Activated T-helper 9 cell treated with anti-CD3 and anti-CD28 coated beads, Interleukin-2, amount 50 U/mL, for 16 hours (primary cell): ENCODE data around the gene SOX5.
"Not testable (repeated sequence)": the region's sequence is repeated elsewhere in the genome, so short reads cannot be mapped to it uniquely, and the experiment has no call there.

ENCODE experiments used
- DNase-seq: peaks from one replicate; pipeline ENCODE4 v3.0.0-alpha.2; 2020; ENCODE audit warnings: low read depth

SOX5 gene

GRCh38 chr12:23540572-23540971 is 408.9 kb downstream of the SOX5 start:
- DNase-seq, result no peak

- no peak for DNase-seq
Observed at GRCh38 chr12:23536293-23536692, 413.2 kb downstream of the SOX5 start.

- DNase-seq, result no peak
Observed at GRCh38 chr12:23535441-23535840, 414.0 kb downstream of the SOX5 start.

GRCh38 chr12:23534196-23534595 is 415.3 kb downstream of the SOX5 start:
- no peak for DNase-seq

- DNase-seq, result no peak
Observed at GRCh38 chr12:23533699-23534098, 415.8 kb downstream of the SOX5 start.

- no peak for DNase-seq
Observed at GRCh38 chr12:23533265-23533664, 416.2 kb downstream of the SOX5 start.

- DNase-seq, result no peak
Observed at GRCh38 chr12:23528316-23528715, 421.2 kb downstream of the SOX5 start.

GRCh38 chr12:23525450-23526072 is 423.9 kb downstream of the SOX5 start:
- DNase-seq, result no peak

GRCh38 chr12:23523339-23523738 is 426.1 kb downstream of the SOX5 start:
- DNase-seq, result no peak

GRCh38 chr12:23519444-23519843 is 430.0 kb downstream of the SOX5 start:
- not testable (repeated sequence) for DNase-seq

- DNase-seq, result not testable (repeated sequence)
Observed at GRCh38 chr12:23515785-23516184, 433.7 kb downstream of the SOX5 start.

- no peak for DNase-seq
Observed at GRCh38 chr12:23510484-23510883, 439.0 kb downstream of the SOX5 start.

GRCh38 chr12:23509832-23510231 is 439.6 kb downstream of the SOX5 start:
- not testable (repeated sequence) for DNase-seq

- not testable (repeated sequence) for DNase-seq
Observed at GRCh38 chr12:23507785-23508184, 441.7 kb downstream of the SOX5 start.

GRCh38 chr12:23505736-23506135 is 443.7 kb downstream of the SOX5 start:
- not testable (repeated sequence) for DNase-seq

GRCh38 chr12:23504641-23505399 is 444.6 kb downstream of the SOX5 start:
- no peak for DNase-seq

GRCh38 chr12:23504043-23504442 is 445.4 kb downstream of the SOX5 start:
- no peak for DNase-seq

GRCh38 chr12:23503544-23503943 is 445.9 kb downstream of the SOX5 start:
- DNase-seq, result no peak

GRCh38 chr12:23502259-23502658 is 447.2 kb downstream of the SOX5 start:
- no peak for DNase-seq

- DNase-seq, result no peak
Observed at GRCh38 chr12:23495472-23495871, 454.0 kb downstream of the SOX5 start.

- DNase-seq, result no peak
Observed at GRCh38 chr12:23493672-23494071, 455.8 kb downstream of the SOX5 start.

- not testable (repeated sequence) for DNase-seq
Observed at GRCh38 chr12:23491029-23491428, 458.4 kb downstream of the SOX5 start.

- DNase-seq, result no peak
Observed at GRCh38 chr12:23488130-23488529, 461.3 kb downstream of the SOX5 start.

GRCh38 chr12:23484238-23484637 is 465.2 kb downstream of the SOX5 start:
- DNase-seq, result no peak
